OCI-LY1 (cell line): ENCODE data around the gene SSUH2.

Experiments
- H2AFZ ChIP-seq: fragments of 200-600 bp; sonication (generic), shearing (Covaris generic); 2 replicates; pipeline ENCODE4 v1.6.0; 2014; ENCODE audit warnings: antibody characterized with exemption, mild to moderate bottlenecking, low read length
- H3F3A ChIP-seq: fragments of 200-600 bp; sonication (generic), shearing (Covaris generic); 2 replicates; pipeline ENCODE4 v1.6.0; 2014; ENCODE audit warnings: mild to moderate bottlenecking, antibody characterized with exemption, low read length, moderate library complexity; ENCODE audit not compliant: insufficient read depth
- H3K27ac ChIP-seq: fragments of 200-600 bp; sonication (generic); 2 replicates; pipeline ENCODE4 v1.5.1; 2014; ENCODE audit warnings: low read length, mixed run types, mild to moderate bottlenecking, low read depth; ENCODE audit not compliant: poor library complexity, severe bottlenecking
- H3K27me3 ChIP-seq: fragments of 200-600 bp; sonication (generic); 2 replicates; pipeline ENCODE4 v1.6.0; 2014; ENCODE audit warnings: antibody characterized with exemption, mild to moderate bottlenecking, low read length, moderate library complexity; ENCODE audit not compliant: insufficient read depth
- H3K36me3 ChIP-seq: fragments of 200-600 bp; sonication (generic); 2 replicates; pipeline ENCODE4 v1.6.1; 2014; ENCODE audit warnings: mild to moderate bottlenecking, antibody characterized with exemption, low read length, moderate library complexity, mixed read lengths; ENCODE audit not compliant: insufficient read depth
- H3K4me1 ChIP-seq: fragments of 200-600 bp; sonication (generic); 2 replicates; pipeline ENCODE4 v1.5.1; 2014; ENCODE audit warnings: mild to moderate bottlenecking, low read length, moderate library complexity; ENCODE audit not compliant: insufficient read depth, severe bottlenecking
- H3K4me2 ChIP-seq: fragments of 200-600 bp; sonication (generic), shearing (Covaris generic); 2 replicates; pipeline ENCODE4 v1.6.1; 2014; ENCODE audit warnings: low read length
- H3K4me3 ChIP-seq: fragments of 200-600 bp; sonication (generic); 2 replicates; pipeline ENCODE4 v1.5.1; 2014; ENCODE audit warnings: low read length, low read depth, mild to moderate bottlenecking, mixed read lengths; ENCODE audit not compliant: poor library complexity, severe bottlenecking
- H3K79me2 ChIP-seq: fragments of 200-600 bp; shearing (Covaris generic); 2 replicates; pipeline ENCODE4 v1.6.1; 2016; ENCODE audit warnings: mixed run types, low read length, mixed read lengths; ENCODE audit not compliant: insufficient read depth
- H3K9ac ChIP-seq: fragments of 200-600 bp; sonication (generic), shearing (Covaris generic); 2 replicates; pipeline ENCODE4 v1.6.1; 2014; ENCODE audit warnings: mild to moderate bottlenecking, low read length, mixed read lengths
- H3K9me2 ChIP-seq: fragments of 200-600 bp; sonication (generic), shearing (Covaris generic); 2 replicates; pipeline ENCODE4 v1.6.1; 2014; ENCODE audit warnings: low read depth, mild to moderate bottlenecking, low read length, mixed read lengths
- H3K9me3 ChIP-seq: fragments of 200-600 bp; shearing (Covaris generic); 2 replicates; pipeline ENCODE4 v1.6.1; 2014; ENCODE audit warnings: low read length, mixed read lengths
- H4K20me1 ChIP-seq: fragments of 200-600 bp; sonication (generic), shearing (Covaris generic); 2 replicates; pipeline ENCODE4 v1.6.0; 2016; ENCODE audit warnings: mild to moderate bottlenecking, low read length; ENCODE audit not compliant: insufficient read depth
- CTCF ChIP-seq: fragments of 200-600 bp; sonication (generic), shearing (Covaris generic); IDR thresholded peaks from 2 replicates; pipeline ENCODE4 v1.5.1; 2017; ENCODE audit warnings: mild to moderate bottlenecking, antibody characterized with exemption, low read length, moderate library complexity, mixed read lengths
- EZH2 ChIP-seq: fragments of 200-600 bp; sonication (generic), shearing (Covaris generic); IDR thresholded peaks from 2 replicates; pipeline ENCODE4 v1.8.0; 2017; ENCODE audit warnings: borderline replicate concordance, mixed run types, mild to moderate bottlenecking, antibody characterized with exemption, low read length, moderate library complexity, mixed read lengths

Gene SSUH2

DNA sequence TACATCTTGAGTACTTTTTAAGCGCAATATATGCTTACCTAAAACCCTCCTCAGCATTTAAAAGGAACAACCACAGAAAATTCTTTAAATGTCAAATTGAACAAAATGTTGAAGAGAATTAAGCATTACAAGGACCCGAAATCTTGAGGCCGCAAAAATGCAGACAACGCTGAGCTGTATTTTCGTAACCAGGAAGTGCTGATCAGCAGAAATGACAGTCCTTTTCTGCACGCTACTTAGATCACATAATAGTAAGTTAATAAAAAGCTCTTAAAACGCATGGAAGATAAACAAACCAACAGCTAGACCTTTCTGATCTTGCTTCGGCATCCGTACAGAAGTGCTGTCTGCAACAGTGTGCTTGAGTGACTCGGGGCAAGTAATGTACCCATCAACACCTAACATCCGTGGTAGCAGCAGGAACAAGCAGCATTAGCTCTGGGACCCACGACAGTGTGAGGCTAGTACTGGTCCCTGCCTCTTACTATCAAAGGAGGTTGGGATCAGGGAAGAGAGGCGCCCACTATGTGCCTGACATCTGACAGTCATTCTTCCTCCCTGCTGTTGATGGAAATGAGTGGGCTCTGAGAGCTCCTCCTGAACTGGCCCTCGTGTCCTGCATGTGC lies 1.8 kb upstream of the SSUH2 start:
- no peaks in the 10 kb centered on the region for H3K79me2 ChIP-seq
- H3F3A ChIP-seq: no peaks in the 10 kb centered on the region
- no peaks in the 10 kb centered on the region for H4K20me1 ChIP-seq
- no peak for TF ChIP-seq CTCF
- no peaks in the 10 kb centered on the region for H3K27me3 ChIP-seq
- no peak overlapping the region for H3K27ac ChIP-seq
- H3K9ac ChIP-seq: no peak overlapping the region
- peaks cover 10% of the 10 kb centered on the region for H3K4me1 ChIP-seq
- no peaks in the 10 kb centered on the region for H3K9me3 ChIP-seq
- H3K36me3 ChIP-seq: no peaks in the 10 kb centered on the region; the same call in 1 of the 2 replicates
- no peak overlapping the region for H3K4me3 ChIP-seq
- no peaks in the 10 kb centered on the region for H3K9me2 ChIP-seq
- peak overlapping the region; percentile 6; the same call in 1 of the 2 replicates for H3K4me2 ChIP-seq
- H2AFZ ChIP-seq: peak overlapping the region; percentile 26

DNA sequence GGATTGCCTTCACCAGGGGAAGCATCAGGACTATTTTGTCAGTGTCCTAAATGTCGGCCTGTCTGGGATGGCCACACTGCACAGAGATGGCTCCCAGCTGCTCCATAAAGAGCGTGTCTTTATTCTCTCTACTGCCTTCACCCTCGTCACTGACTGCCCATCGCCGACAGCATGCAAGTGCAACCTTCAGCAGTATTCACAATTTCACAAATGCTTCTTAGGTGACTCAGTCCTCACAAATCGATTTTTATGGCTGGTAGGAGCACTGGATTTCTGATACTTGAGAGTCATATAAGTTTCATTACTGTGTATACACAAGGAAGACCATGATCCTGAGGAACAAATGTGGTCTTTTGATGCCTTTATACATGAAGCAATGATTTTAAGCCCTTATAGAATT lies 1.1 kb upstream of the SSUH2 start:
- TF ChIP-seq EZH2: no peak
- TF ChIP-seq CTCF: no peak
- Histone ChIP-seq H3K9me3 (no peaks in the 10 kb centered on the region), H4K20me1 (no peaks in the 10 kb centered on the region), H3F3A (no peaks in the 10 kb centered on the region), H3K27me3 (no peaks in the 10 kb centered on the region), H3K36me3 (no peaks in the 10 kb centered on the region; the same call in 1 of the 2 replicates), H3K4me1 (peaks cover 10% of the 10 kb centered on the region), H3K9me2 (no peaks in the 10 kb centered on the region), H3K79me2 (no peaks in the 10 kb centered on the region), H3K9ac (no peak overlapping the region), H2AFZ (no peak overlapping the region), H3K4me3 (no peak overlapping the region), H3K4me2 (no peak overlapping the region), H3K27ac (no peak overlapping the region)

GRCh38 chr3:8643693-8644365 lies 769 bp downstream of the SSUH2 start:
- H3K9ac ChIP-seq: no peak overlapping the region
- no peak overlapping the region for H3K4me3 ChIP-seq
- TF ChIP-seq EZH2 (no peak), CTCF (no peak)
- no peaks in the 10 kb centered on the region for H3F3A ChIP-seq
- H3K79me2 ChIP-seq: no peaks in the 10 kb centered on the region
- H3K9me2 ChIP-seq: no peaks in the 10 kb centered on the region
- no peaks in the 10 kb centered on the region for H4K20me1 ChIP-seq
- H3K27me3 ChIP-seq: no peaks in the 10 kb centered on the region
- H2AFZ ChIP-seq: no peak overlapping the region
- H3K27ac ChIP-seq: no peak overlapping the region
- no peak overlapping the region for H3K4me2 ChIP-seq
- H3K4me1 ChIP-seq: peaks cover 10% of the 10 kb centered on the region
- H3K36me3 ChIP-seq: no peaks in the 10 kb centered on the region; the same call in 1 of the 2 replicates
- no peaks in the 10 kb centered on the region for H3K9me3 ChIP-seq
